GM12878 (cell line): ENCODE measurements around the gene TGFBR1. TPM values are rescaled to one million over a fixed set of nuclear protein-coding genes. Genes with fewer than 3 reads are reported as not detected.

Source experiments
- E4F1 ChIP-seq: fragments of 450-650 bp; IDR thresholded peaks from 2 replicates; pipeline ENCODE4 v1.6.1; 2018; ENCODE audit warnings: borderline replicate concordance, mild to moderate bottlenecking; ENCODE audit not compliant: partially characterized antibody
- EZH2 ChIP-seq: IDR thresholded peaks from 2 replicates; pipeline ENCODE4 v1.6.1; 2012; ENCODE audit warnings: low read depth, mild to moderate bottlenecking, control low read depth, inconsistent platforms, low read length, borderline replicate concordance; ENCODE audit not compliant: control insufficient read depth
- FOS ChIP-seq: IDR thresholded peaks from 3 replicates; pipeline ENCODE4 v1.6.1; 2011; ENCODE audit warnings: borderline replicate concordance; ENCODE audit not compliant: insufficient read length; ENCODE audit errors: extremely low read depth
- HCFC1 ChIP-seq: fragments of 150-350 bp; IDR thresholded peaks from 2 replicates; pipeline ENCODE4 v1.6.1; 2014; ENCODE audit warnings: low read length
- HDAC2 ChIP-seq: fragments of 200-600 bp; sonication (generic); IDR thresholded peaks from 2 replicates; pipeline ENCODE4 v1.6.1; 2017
- HDAC6 ChIP-seq: fragments of 200-600 bp; sonication (generic); IDR thresholded peaks from one replicate; pipeline ENCODE4 v1.8.0; 2017; ENCODE audit warnings: antibody characterized with exemption; ENCODE audit not compliant: unreplicated experiment
- IKZF1 ChIP-seq: fragments of 450-650 bp; conservative IDR thresholded peaks from 2 replicates; pipeline ENCODE4 v1.6.1; 2017; ENCODE audit warnings: antibody characterized with exemption, mild to moderate bottlenecking
- IKZF2 ChIP-seq, 2 experiments: fragments of 450-650 bp; IDR thresholded peaks; 2 replicates each; pipeline ENCODE4 v1.6.1; 2017; ENCODE audit warnings: mild to moderate bottlenecking in 2 of 2, moderate library complexity in 2 of 2
- KAT2A ChIP-seq: conservative IDR thresholded peaks from 2 replicates; pipeline ENCODE4 v1.6.1; 2011; ENCODE audit warnings: low read depth, low read length; ENCODE audit not compliant: control insufficient read depth
- MAX ChIP-seq: IDR thresholded peaks from 2 replicates; pipeline ENCODE4 v1.6.1; 2012; ENCODE audit warnings: low read depth, low read length, improper control_type of control experiment
- MTA2 ChIP-seq: fragments of 450-650 bp; IDR thresholded peaks from 2 replicates; pipeline ENCODE4 v1.6.1; 2016; ENCODE audit warnings: low read depth, mild to moderate bottlenecking, moderate library complexity
- NKRF ChIP-seq: fragments of 450-650 bp; conservative IDR thresholded peaks from 2 replicates; pipeline ENCODE4 v1.6.1; 2017; ENCODE audit warnings: mild to moderate bottlenecking, moderate library complexity
- NR2C1 ChIP-seq: fragments of 450-650 bp; IDR thresholded peaks from 2 replicates; pipeline ENCODE4 v1.6.1; 2017; ENCODE audit warnings: antibody characterized with exemption, mild to moderate bottlenecking, moderate library complexity
- NR2F1 ChIP-seq: fragments of 450-650 bp; conservative IDR thresholded peaks from 2 replicates; pipeline ENCODE4 v1.6.1; 2017; ENCODE audit warnings: mild to moderate bottlenecking
- RBBP5 ChIP-seq: fragments of 200-600 bp; sonication (generic); conservative IDR thresholded peaks from 2 replicates; pipeline ENCODE4 v1.6.1; 2016
- RCOR1 ChIP-seq: conservative IDR thresholded peaks from 2 replicates; pipeline ENCODE4 v1.6.1; 2012; ENCODE audit warnings: low read depth, low read length, improper control_type of control experiment
- REST ChIP-seq: IDR thresholded peaks from 2 replicates; pipeline ENCODE4 v1.6.1; 2012; ENCODE audit warnings: mild to moderate bottlenecking, low read depth, low read length
- RFX5 ChIP-seq: IDR thresholded peaks from 2 replicates; pipeline ENCODE4 v1.6.1; 2011; ENCODE audit warnings: low read depth, low read length, improper control_type of control experiment
- SPI1 ChIP-seq: IDR thresholded peaks from 2 replicates; pipeline ENCODE4 v1.6.1; 2011; ENCODE audit warnings: low read depth, mild to moderate bottlenecking, low read length, moderate library complexity, borderline replicate concordance; ENCODE audit not compliant: insufficient read depth
- SRF ChIP-seq, 2 experiments: IDR thresholded peaks; 2 replicates each; pipeline ENCODE4 v1.6.1; 2011; ENCODE audit warnings: low read depth in 2 of 2, low read length in 2 of 2, mild to moderate bottlenecking in 1 of 2, moderate library complexity in 1 of 2
- YY1 ChIP-seq: IDR thresholded peaks from 2 replicates; pipeline ENCODE4 v1.6.1; 2011; ENCODE audit warnings: low read depth, mild to moderate bottlenecking, low read length
- ZNF207 ChIP-seq: fragments of 450-650 bp; IDR thresholded peaks from 2 replicates; pipeline ENCODE4 v1.6.1; 2014; ENCODE audit warnings: antibody characterized with exemption, mild to moderate bottlenecking, borderline replicate concordance
- ZNF217 ChIP-seq: fragments of 450-650 bp; IDR thresholded peaks from 2 replicates; pipeline ENCODE4 v1.6.1; 2017; ENCODE audit warnings: antibody characterized with exemption, mild to moderate bottlenecking
- ZNF274 ChIP-seq: IDR thresholded peaks from one replicate; pipeline ENCODE4 v1.8.0; 2011; ENCODE audit not compliant: insufficient read length, insufficient read depth
- ZNF622 ChIP-seq: fragments of 450-650 bp; IDR thresholded peaks from 2 replicates; pipeline ENCODE4 v1.6.1; 2017; ENCODE audit warnings: mild to moderate bottlenecking, inconsistent platforms
- polyA plus RNA-seq, 11 experiments: library from polyadenylated mRNA; depleted of rRNA in 4 of 11; unstranded in 6 of 11; stranded (reverse) in 5 of 11; fragments of >200 nt; fragmentation: Nextera tagmentation in 4 of 11; fragmentation: Illumina TruSeq in 1 of 11; extraction: Ambion mirVana in 4 of 11; extraction: Trizol in 1 of 11; gene quantifications; 1 replicate in 1 of 11; 2 replicates in 10 of 11; pipeline versions ENCODE4 v1.2.1 to v1.2.3, GENCODE V29; 2011 to 2016; ENCODE audit warnings: inconsistent platforms in 2 of 11, missing spikeins in 2 of 11, low read depth in 1 of 11
- total RNA-seq, 4 experiments: library from RNA; depleted of rRNA in 3 of 4; stranded (reverse); fragments of >200 nt in 3 of 4; fragmentation: Illumina TruSeq in 1 of 4; extraction: Trizol in 1 of 4; gene quantifications; 2 replicates each; pipeline versions ENCODE4 v1.2.1 to v1.2.3, GENCODE V29; 2013 to 2021

Gene TGFBR1
- total and polyA plus RNA-seq, 10 of the 15 experiments (the other 5 are each of a cell fraction or from before 2014, with no cell fraction given): 2.9 to 27.2 (median 16.6) TPM

GRCh38 chr9:99118782-99119466 is 14.0 kb downstream of the TGFBR1 start (continued):
- TF ChIP-seq HDAC6 (no peak), IKZF2 (IDR thresholded peaks at IDR 0.05) (peak; percentile 97 to 98), ZNF622 (no peak), IKZF1 (peak; percentile 95), RFX5 (no peak), REST (no peak), MTA2 (peak; percentile 92), HCFC1 (no peak), KAT2A (no peak), ZNF217 (no peak), RBBP5 (no peak), SRF (IDR thresholded peaks at IDR 0.05; ENCODE audit: low read depth in 2 of 2, low read length in 2 of 2) (no peak), HDAC2 (no peak), NR2C1 (no peak), NR2F1 (no peak), RCOR1 (no peak), ZNF274 (no peak), YY1 (peak; percentile 75), ZNF207 (no peak), FOS (no peak), EZH2 (no peak), NKRF (no peak), SPI1 (peak; percentile 86), MAX (no peak), E4F1 (no peak)
